Effector memory CD8-positive, alpha-beta T cell (primary cell): ENCODE measurements around the gene LYRM1.
"Not testable (repeated sequence)": the region's sequence is repeated elsewhere in the genome, so short reads cannot be mapped to it uniquely, and the experiment has no call there.

Source experiments
- ATAC-seq: fragments of 150-1000 bp; cut with Tn5 transposase; replicated peaks from 2 replicates; pipeline ENCODE4 v1.10.0; 2021; ENCODE audit warnings: mild to moderate bottlenecking, moderate library complexity
- DNase-seq, 3 experiments: peaks; one replicate each; pipeline ENCODE4 v3.0.0; 2021
- H3K27ac Mint-ChIP-seq, 2 donors: one replicate each; pipeline ENCODE4 v1.8.0; 2022; ENCODE audit warnings: mild to moderate bottlenecking in 2 of 2, mixed read lengths in 2 of 2, moderate library complexity in 2 of 2
- H3K27me3 Mint-ChIP-seq, 2 donors: one replicate each; pipeline ENCODE4 v1.8.0; 2022; ENCODE audit warnings: mixed read lengths in 2 of 2
- H3K36me3 Mint-ChIP-seq: one replicate; pipeline ENCODE4 v1.8.0; 2022; ENCODE audit warnings: mild to moderate bottlenecking, moderate library complexity, mixed read lengths; ENCODE audit not compliant: insufficient read depth
- H3K4me1 Mint-ChIP-seq, 2 donors: one replicate each; pipeline ENCODE4 v1.8.0; 2022; ENCODE audit warnings: low read depth in 2 of 2, mixed read lengths in 2 of 2
- H3K4me3 Mint-ChIP-seq, 2 donors: one replicate each; pipeline ENCODE4 v1.8.0; 2022; ENCODE audit warnings: mild to moderate bottlenecking in 2 of 2, mixed read lengths in 2 of 2, moderate library complexity in 2 of 2
- H3K9me3 Mint-ChIP-seq, 2 donors: one replicate each; pipeline ENCODE4 v1.8.0; 2022; ENCODE audit warnings: mixed read lengths in 2 of 2
- total RNA-seq, 9 experiments: gene quantifications; one replicate each; lab custom pipeline; 2026; lab: John Stamatoyannopoulos, UW

Gene LYRM1
- 18.1 to 37.5 (median 25.9) reads per million in 9 experiments for total RNA-seq

DNA sequence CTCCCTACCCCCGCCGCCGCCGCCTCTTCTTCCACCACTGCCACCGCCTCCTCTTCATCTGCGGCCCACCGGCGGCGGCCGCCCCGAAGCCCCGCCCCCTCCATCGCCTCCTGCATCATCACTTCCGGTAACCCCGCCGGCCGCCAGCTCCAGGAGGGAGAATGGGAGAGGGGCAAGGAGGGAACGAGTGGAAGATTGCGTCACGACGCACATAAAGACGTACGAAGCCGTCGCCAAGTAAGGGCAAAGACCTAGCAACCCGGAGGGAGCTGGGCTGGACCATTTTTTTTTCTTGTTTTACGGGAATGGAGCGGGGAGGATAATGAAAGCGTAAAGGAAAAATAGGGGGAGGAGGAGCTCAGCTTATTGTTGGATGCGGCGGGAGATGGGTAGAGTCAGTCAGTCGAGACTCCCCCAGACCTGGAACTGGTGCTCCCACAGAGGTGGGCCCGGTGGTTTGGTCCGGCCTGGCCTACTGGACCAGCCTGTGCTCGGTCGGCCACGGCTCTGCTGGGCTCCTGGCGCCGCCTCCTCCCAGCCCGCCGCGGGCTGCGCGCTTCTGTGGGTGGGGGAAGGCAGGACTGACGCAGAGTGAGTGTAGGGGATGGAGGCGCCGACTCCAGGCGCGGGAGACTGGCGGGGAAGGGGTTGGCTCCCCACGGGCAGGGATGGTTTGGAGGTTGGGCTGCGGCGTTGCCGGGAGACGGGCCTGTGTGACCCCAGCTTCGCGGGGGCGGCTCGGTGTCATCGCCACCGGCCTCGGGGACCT, at the start of gene LYRM1, which contains the start of gene DCUN1D3:
TSS of gene LYRM1 (plus strand) at position 473 of the 769 bp plus-strand sequence. CDS start 14,785 bp downstream, outside the sequence.
TSS of gene DCUN1D3 (minus strand) at position 60 of the 769 bp plus-strand sequence. CDS start 37,820 bp downstream, outside the sequence.
- Mint-ChIP-seq H3K27me3 (no peaks in the 10 kb centered on the region), H3K36me3 (peaks cover 28% of the 10 kb centered on the region), H3K4me3 (peak within 1 kb of the TSS; percentile 83 to 90), H3K9me3 (no peaks in the 10 kb centered on the region), H3K27ac (peak within 1 kb of the TSS; percentile 96 to 99), H3K4me1 (peaks cover 50 to 68% of the 10 kb centered on the region in 2 donors)
- ATAC-seq (peak; percentile 74), DNase-seq (peak; percentile 71 to 76 (median 75))

GRCh38 chr16:20850981-20851380, 49.6 kb upstream of the LYRM1 start:
- DNase-seq, result no peak
- no peak for ATAC-seq
- no peaks in the 10 kb centered on the region for H3K4me1 Mint-ChIP-seq
- H3K27me3 Mint-ChIP-seq, result no peaks in the 10 kb centered on the region
- H3K9me3 Mint-ChIP-seq, result no peaks in the 10 kb centered on the region
- H3K36me3 Mint-ChIP-seq, result no peaks in the 10 kb centered on the region
- H3K4me3 Mint-ChIP-seq, result no peak overlapping the region
- H3K27ac Mint-ChIP-seq, result no peak overlapping the region

- H3K9me3 Mint-ChIP-seq, result no peaks in the 10 kb centered on the region
- ATAC-seq (no peak), DNase-seq (no peak)
- no peak overlapping the region for H3K4me3 Mint-ChIP-seq
- H3K27ac Mint-ChIP-seq, result no peak overlapping the region
- H3K27me3 Mint-ChIP-seq, result no peaks in the 10 kb centered on the region
- no peaks in the 10 kb centered on the region for H3K36me3 Mint-ChIP-seq
- no peaks in the 10 kb centered on the region for H3K4me1 Mint-ChIP-seq
These were observed 49.0 kb upstream of the LYRM1 start for GRCh38 chr16:20851601-20852000.

- no peak overlapping the region for H3K4me3 Mint-ChIP-seq
- no peaks in the 10 kb centered on the region for H3K36me3 Mint-ChIP-seq
- H3K9me3 Mint-ChIP-seq, result no peaks in the 10 kb centered on the region
- peak overlapping the region in 1 of 2 donors; percentile 2 for H3K27ac Mint-ChIP-seq
- ATAC-seq (no peak), DNase-seq (no peak)
- no peaks in the 10 kb centered on the region for H3K27me3 Mint-ChIP-seq
- H3K4me1 Mint-ChIP-seq, result no peaks in the 10 kb centered on the region
These were observed 47.4 kb upstream of the LYRM1 start for GRCh38 chr16:20853143-20853542.

DNA sequence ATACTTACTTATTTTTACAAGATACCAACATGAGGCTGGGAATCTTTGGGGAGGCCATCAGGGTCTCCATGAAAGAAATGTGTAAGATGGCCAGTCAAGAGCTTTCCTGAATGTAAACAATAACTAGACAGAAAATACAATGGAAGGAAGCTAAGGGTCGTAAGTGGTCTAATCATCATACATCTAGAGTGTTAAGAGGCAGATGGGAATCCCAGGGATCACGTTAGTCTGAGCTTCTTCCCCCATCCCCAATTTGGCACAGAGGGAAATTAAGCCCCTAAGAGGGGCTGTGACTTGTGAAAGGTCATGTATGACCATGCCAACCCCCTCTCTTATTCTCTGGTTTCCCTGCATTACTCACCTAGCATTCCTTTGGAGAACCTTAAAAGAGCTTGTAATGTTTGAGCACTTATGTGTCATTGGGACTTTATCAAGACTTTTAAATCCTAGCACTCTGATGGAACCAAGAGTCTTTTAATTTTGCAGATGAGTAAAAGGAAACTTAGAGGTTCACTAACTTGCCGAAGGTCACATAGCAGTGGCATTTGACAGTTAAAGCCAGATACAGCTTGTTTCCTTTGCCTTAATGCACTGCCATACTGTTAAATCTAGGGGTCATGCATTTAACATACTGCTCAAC, 46.5 kb upstream of the LYRM1 start:
- peaks cover 2% of the 10 kb centered on the region for H3K36me3 Mint-ChIP-seq
- no peak overlapping the region for H3K4me3 Mint-ChIP-seq
- H3K27ac Mint-ChIP-seq, result no peak overlapping the region
- H3K9me3 Mint-ChIP-seq, result no peaks in the 10 kb centered on the region
- no peak for DNase-seq
- ATAC-seq, result no peak
- no peaks in the 10 kb centered on the region for H3K4me1 Mint-ChIP-seq
- H3K27me3 Mint-ChIP-seq, result no peaks in the 10 kb centered on the region

- Mint-ChIP-seq H3K27ac (peak overlapping the region in 1 of 2 donors; percentile 67), H3K36me3 (peaks cover 11% of the 10 kb centered on the region), H3K9me3 (no peaks in the 10 kb centered on the region), H3K4me3 (no peak overlapping the region), H3K27me3 (no peaks in the 10 kb centered on the region), H3K4me1 (no peaks in the 10 kb centered on the region)
- no peak for DNase-seq
- ATAC-seq, result no peak
These were observed 45.6 kb upstream of the LYRM1 start for GRCh38 chr16:20854963-20855362.

DNA sequence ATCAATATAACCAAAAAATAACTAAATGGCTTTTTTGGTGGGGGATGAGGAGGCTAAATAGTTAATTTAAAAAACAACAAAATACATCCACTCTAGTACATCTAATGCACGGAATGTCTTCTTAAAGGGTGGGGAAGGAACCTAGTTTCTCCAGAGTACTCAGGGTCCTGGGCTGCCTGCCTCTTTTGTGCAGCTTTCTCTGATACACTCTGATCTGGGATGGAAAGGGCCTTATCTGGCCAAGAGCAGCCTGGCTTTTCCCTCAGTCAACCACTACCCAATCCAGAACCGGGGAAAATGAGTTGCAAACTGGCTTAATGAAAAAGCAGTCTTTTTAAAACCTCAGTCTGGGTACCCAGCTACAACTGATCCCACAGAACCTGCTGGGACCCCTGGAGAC, 43.3 kb upstream of the LYRM1 start:
- H3K4me1 Mint-ChIP-seq, result no peaks in the 10 kb centered on the region

GRCh38 chr16:20859229-20859628, 41.3 kb upstream of the LYRM1 start:
- H3K36me3 Mint-ChIP-seq, result peaks cover 25% of the 10 kb centered on the region
- H3K4me1 Mint-ChIP-seq, result peaks cover 0 to under 1% of the 10 kb centered on the region in 2 donors
- H3K9me3 Mint-ChIP-seq, result no peaks in the 10 kb centered on the region
- H3K4me3 Mint-ChIP-seq, result no peak overlapping the region
- no peaks in the 10 kb centered on the region for H3K27me3 Mint-ChIP-seq
- H3K27ac Mint-ChIP-seq, result no peak overlapping the region
- no peak for DNase-seq
- ATAC-seq, result no peak

More for the DNA sequence above, 43.3 kb upstream of the LYRM1 start:
- H3K27me3 Mint-ChIP-seq, result no peaks in the 10 kb centered on the region
- ATAC-seq (no peak), DNase-seq (no peak)
- no peak overlapping the region for H3K4me3 Mint-ChIP-seq
- no peaks in the 10 kb centered on the region for H3K9me3 Mint-ChIP-seq
- peaks cover 21% of the 10 kb centered on the region for H3K36me3 Mint-ChIP-seq
- H3K27ac Mint-ChIP-seq, result peak overlapping the region in 1 of 2 donors; percentile 12

GRCh38 chr16:20859699-20860098, 40.9 kb upstream of the LYRM1 start:
- DNase-seq (no peak), ATAC-seq (no peak)
- Mint-ChIP-seq H3K4me1 (peaks cover 0 to 5% of the 10 kb centered on the region in 2 donors), H3K27ac (no peak overlapping the region), H3K36me3 (peaks cover 25% of the 10 kb centered on the region), H3K27me3 (no peaks in the 10 kb centered on the region), H3K9me3 (no peaks in the 10 kb centered on the region), H3K4me3 (no peak overlapping the region)

- no peak overlapping the region for H3K4me3 Mint-ChIP-seq
- H3K27ac Mint-ChIP-seq, result no peak overlapping the region
- no peak for DNase-seq
- H3K36me3 Mint-ChIP-seq, result peaks cover 25% of the 10 kb centered on the region
- H3K9me3 Mint-ChIP-seq, result no peaks in the 10 kb centered on the region
- peaks cover under 1 to 5% of the 10 kb centered on the region in 2 donors for H3K4me1 Mint-ChIP-seq
- H3K27me3 Mint-ChIP-seq, result no peaks in the 10 kb centered on the region
- ATAC-seq, result no peak
These were observed 40.2 kb upstream of the LYRM1 start for GRCh38 chr16:20860361-20860760.

DNA sequence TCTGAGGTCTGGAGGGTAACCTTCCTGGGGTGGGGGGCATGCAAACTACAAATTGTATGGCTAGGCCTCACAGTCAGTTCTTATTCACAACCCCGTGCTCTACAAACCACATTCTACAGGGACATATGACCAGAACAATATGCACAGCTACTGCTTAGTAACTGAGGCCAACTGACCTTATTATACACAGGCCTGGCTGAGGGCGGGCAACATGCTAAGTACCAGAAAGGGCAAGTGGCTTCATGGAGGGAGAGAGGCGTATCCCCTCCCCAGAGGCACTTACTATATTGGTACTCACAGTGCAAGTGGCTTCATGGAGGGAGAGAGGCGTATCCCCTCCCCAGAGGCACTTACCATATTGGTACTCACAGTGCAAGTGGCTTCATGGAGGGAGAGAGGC, 39.6 kb upstream of the LYRM1 start:
- not testable (repeated sequence) for ATAC-seq, H3K4me1 Mint-ChIP-seq

GRCh38 chr16:20862162-20862960, 38.2 kb upstream of the LYRM1 start:
- peaks cover 14 to 16% of the 10 kb centered on the region in 2 donors for H3K4me1 Mint-ChIP-seq
- DNase-seq (no peak), ATAC-seq (no peak)
- H3K27ac Mint-ChIP-seq, result peak overlapping the region; percentile 25 to 77
- H3K27me3 Mint-ChIP-seq, result no peaks in the 10 kb centered on the region
- peaks cover 25% of the 10 kb centered on the region for H3K36me3 Mint-ChIP-seq
- H3K4me3 Mint-ChIP-seq, result no peak overlapping the region
- H3K9me3 Mint-ChIP-seq, result no peaks in the 10 kb centered on the region

More for the DNA sequence above, 39.6 kb upstream of the LYRM1 start:
- peaks cover 25% of the 10 kb centered on the region for H3K36me3 Mint-ChIP-seq
- not testable (repeated sequence) for H3K27me3 Mint-ChIP-seq, H3K4me3 Mint-ChIP-seq, H3K9me3 Mint-ChIP-seq, DNase-seq, H3K27ac Mint-ChIP-seq

GRCh38 chr16:20864376-20864775, 36.2 kb upstream of the LYRM1 start:
- peaks cover 16 to 23% of the 10 kb centered on the region in 2 donors for H3K4me1 Mint-ChIP-seq

More at GRCh38 chr16:20864376-20864775, 36.2 kb upstream of the LYRM1 start:
- H3K27me3 Mint-ChIP-seq, H3K27ac Mint-ChIP-seq, H3K9me3 Mint-ChIP-seq, ATAC-seq, H3K4me3 Mint-ChIP-seq, DNase-seq: not testable (repeated sequence)
- peaks cover 20% of the 10 kb centered on the region for H3K36me3 Mint-ChIP-seq
